K562 (cell line): Measurements from ENCODE around the gene GET3.

Experiments
- ATF3 ChIP-seq, 2 experiments: fragments of 450-650 bp in 1 of 2; sonication (generic) in 1 of 2; formaldehyde crosslinking in 1 of 2; IDR thresholded peaks in 1 of 2; conservative IDR thresholded peaks in 1 of 2; 2 replicates each; pipeline versions ENCODE4 v1.6.1 to v1.8.1; 2016 to 2023; ENCODE audit warnings: mild to moderate bottlenecking in 2 of 2, moderate library complexity in 2 of 2, inconsistent platforms in 1 of 2, missing genetic modification reagents in 1 of 2
- BRCA1 ChIP-seq, 2 experiments: fragments of 450-650 bp in 1 of 2; sonication (generic) in 1 of 2; formaldehyde crosslinking in 1 of 2; IDR thresholded peaks; 2 replicates each; pipeline versions ENCODE4 v1.5.0 to v1.6.1; 2017 to 2020; ENCODE audit warnings: mild to moderate bottlenecking in 1 of 2, missing genetic modification reagents in 1 of 2
- CHD2 ChIP-seq: IDR thresholded peaks from 2 replicates; pipeline ENCODE4 v1.6.1; 2011; ENCODE audit warnings: low read depth, low read length
- POLR2A ChIP-seq: fragments of 450-650 bp; conservative IDR thresholded peaks from 2 replicates; pipeline ENCODE4 v1.6.1; 2016
- PPARD ChIP-seq: fragments of 250-450 bp; sonication (Bioruptor Pico); IDR thresholded peaks from 2 replicates; pipeline ENCODE4 v1.8.0; 2022; ENCODE audit warnings: inconsistent platforms, mild to moderate bottlenecking, moderate library complexity
- RBM14 ChIP-seq: fragments of 200-400 bp; formaldehyde crosslinking; IDR thresholded peaks from 2 replicates; pipeline ENCODE4 v1.6.1; 2018; ENCODE audit warnings: low read depth, mild to moderate bottlenecking, low read length, moderate library complexity, borderline replicate concordance; ENCODE audit not compliant: insufficient read depth
- RBM22 ChIP-seq: fragments of 200-400 bp; formaldehyde crosslinking; IDR thresholded peaks from 2 replicates; pipeline ENCODE4 v1.6.1; 2018; ENCODE audit warnings: low read length, low read depth; ENCODE audit not compliant: poor library complexity, severe bottlenecking
- RFX5 ChIP-seq: IDR thresholded peaks from 2 replicates; pipeline ENCODE4 v1.6.1; 2011; ENCODE audit warnings: low read depth, mild to moderate bottlenecking, improper control_type of control experiment, low read length
- SMARCB1 ChIP-seq: IDR thresholded peaks from 2 replicates; pipeline ENCODE4 v1.6.1; 2011; ENCODE audit warnings: improper control_type of control experiment, low read depth; ENCODE audit not compliant: insufficient read length
- SMC3 ChIP-seq: conservative IDR thresholded peaks from 2 replicates; pipeline ENCODE4 v1.6.1; 2011; ENCODE audit warnings: low read depth, low read length, improper control_type of control experiment; ENCODE audit not compliant: insufficient read depth
- ZNF263 ChIP-seq: sonication (generic); formaldehyde crosslinking; IDR thresholded peaks from 2 replicates; pipeline ENCODE4 v1.8.0; 2022; ENCODE audit warnings: mild to moderate bottlenecking, missing genetic modification reagents, borderline replicate concordance
- TF ChIP-seq, protein P1 (sequence below), 3 experiments: IDR thresholded peaks in 2 of 3; conservative IDR thresholded peaks in 1 of 3; 2 replicates each; pipeline ENCODE4 v1.5.1; 2011 to 2012; ENCODE audit warnings: low read length in 3 of 3, mild to moderate bottlenecking in 3 of 3, control low read depth in 2 of 3, improper control_type of control experiment in 1 of 3, inconsistent platforms in 1 of 3, low read depth in 1 of 3, mixed read lengths in 1 of 3, moderate library complexity in 1 of 3; ENCODE audit not compliant: insufficient read depth in 2 of 3

DNA sequence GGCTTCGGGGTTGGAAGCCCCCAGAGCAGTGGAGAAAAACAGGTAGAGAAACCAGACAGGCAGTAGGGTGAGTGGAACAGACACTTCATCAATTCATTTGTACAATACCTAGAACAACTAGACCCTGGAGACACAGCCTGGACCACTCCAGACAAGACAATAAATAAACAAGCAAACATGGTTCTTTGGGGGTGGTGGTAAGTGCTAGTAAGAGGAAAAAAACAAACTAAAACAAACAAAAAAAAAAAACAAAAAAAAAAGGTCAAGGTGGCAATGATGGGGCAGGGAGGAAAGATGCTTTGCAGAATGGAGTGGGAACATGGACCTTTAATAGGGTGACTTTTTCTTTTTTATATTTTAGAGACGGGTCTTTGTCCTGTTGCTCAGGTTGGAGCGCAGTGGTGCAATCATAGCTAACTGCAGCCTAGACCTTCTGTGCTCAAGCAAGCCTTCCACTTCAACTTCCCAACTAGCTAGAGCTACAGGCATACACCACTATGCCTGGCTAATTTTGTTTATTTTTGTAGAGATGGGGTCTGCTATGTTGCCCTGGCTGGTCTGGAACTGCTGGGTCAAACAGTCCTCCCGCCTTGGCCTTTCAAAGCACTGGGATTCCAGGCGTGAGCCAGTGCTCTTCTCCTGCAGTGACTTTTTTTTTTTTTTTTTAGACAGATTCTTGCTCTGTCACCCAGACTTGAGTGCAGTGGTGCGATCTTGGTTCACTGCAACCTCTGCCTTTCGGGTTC is 57.1 kb downstream of the GET3 start:
- TF ChIP-seq BRCA1 (IDR thresholded peaks at IDR 0.05) (no peak), BRCA1 (CRISPR knock-in tag; IDR thresholded peaks at IDR 0.05) (no peak), SMARCB1 (no peak), SMC3 (no peak), CHD2 (no peak), ATF3 (IDR thresholded peaks at IDR 0.05) (no peak), ATF3 (CRISPR knock-in tag; conservative IDR thresholded peaks at IDR 0.05) (no peak), ZNF263 (CRISPR knock-in tag) (no peak), RBM14 (no peak), RBM22 (no peak), POLR2A (no peak; the same call in 1 of the 2 replicates), PPARD (CRISPR knock-in tag) (no peak), RFX5 (no peak)
- TF ChIP-seq, protein P1, sequence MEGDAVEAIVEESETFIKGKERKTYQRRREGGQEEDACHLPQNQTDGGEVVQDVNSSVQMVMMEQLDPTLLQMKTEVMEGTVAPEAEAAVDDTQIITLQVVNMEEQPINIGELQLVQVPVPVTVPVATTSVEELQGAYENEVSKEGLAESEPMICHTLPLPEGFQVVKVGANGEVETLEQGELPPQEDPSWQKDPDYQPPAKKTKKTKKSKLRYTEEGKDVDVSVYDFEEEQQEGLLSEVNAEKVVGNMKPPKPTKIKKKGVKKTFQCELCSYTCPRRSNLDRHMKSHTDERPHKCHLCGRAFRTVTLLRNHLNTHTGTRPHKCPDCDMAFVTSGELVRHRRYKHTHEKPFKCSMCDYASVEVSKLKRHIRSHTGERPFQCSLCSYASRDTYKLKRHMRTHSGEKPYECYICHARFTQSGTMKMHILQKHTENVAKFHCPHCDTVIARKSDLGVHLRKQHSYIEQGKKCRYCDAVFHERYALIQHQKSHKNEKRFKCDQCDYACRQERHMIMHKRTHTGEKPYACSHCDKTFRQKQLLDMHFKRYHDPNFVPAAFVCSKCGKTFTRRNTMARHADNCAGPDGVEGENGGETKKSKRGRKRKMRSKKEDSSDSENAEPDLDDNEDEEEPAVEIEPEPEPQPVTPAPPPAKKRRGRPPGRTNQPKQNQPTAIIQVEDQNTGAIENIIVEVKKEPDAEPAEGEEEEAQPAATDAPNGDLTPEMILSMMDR (IDR thresholded peaks at IDR 0.05 in 2 of 3, conservative IDR thresholded peaks at IDR 0.05 in 1 of 3; ENCODE audit: insufficient read depth in 2 of 3, low read depth in 1 of 3, low read length in 3 of 3): no peak
